Measurements from ENCODE around the gene SIX5. TPM values are rescaled to one million over a fixed set of nuclear protein-coding genes. Genes with fewer than 3 reads are reported as not detected.

Gene SIX5
- total and polyA plus RNA-seq, 12 donors, result 15.5 to 29.3 (median 21.3) TPM

DNA sequence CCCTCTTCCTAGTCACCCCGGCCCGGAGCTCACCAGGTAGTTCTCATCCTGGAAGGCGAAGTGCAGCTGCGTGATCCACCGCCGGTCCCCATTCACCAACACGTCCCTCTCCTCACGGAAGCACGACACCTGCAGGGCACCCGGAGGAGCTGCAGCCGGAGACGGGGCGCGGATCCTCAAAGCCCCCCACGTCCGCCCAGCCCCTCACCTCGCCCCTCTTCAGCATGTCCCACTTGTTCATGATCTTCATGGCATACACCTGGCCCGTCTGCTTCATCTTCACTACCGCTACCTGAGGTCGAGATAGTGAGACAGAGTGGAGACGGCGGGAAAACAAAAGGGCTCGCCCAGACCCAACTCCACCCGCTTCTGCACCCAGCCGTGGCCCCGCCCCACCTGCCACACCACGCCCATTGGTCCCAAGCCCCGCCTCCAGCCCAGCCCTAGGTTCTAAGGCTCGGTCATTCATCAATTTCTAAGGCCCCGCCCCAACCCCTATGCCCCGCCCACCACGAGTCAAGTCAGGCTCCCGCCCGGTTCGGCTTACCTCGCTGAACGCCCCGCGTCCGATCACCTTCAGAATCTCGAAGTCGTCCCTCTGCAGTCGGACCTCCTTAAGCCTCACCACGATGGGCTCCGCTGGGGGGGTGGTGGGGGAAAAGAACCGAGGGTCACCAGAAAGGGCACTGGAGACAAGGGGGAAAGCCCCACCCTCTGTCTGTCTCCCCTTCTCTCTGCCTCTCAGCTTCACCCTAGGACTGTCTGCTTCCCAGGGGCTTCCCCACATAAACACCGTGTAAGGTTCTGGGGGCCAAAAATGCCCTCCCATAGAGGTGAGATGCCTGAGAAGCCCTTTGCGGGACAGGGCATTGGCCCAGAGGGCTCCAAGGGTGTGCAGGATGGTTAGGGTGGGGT lies 10.4 kb upstream of the SIX5 start:
- Histone ChIP-seq H3K27me3 (peaks cover 0 to 90% (median 0%) of the 10 kb centered on the region in 7 donors), H3K9me3 (no peaks in the 10 kb centered on the region), H3K4me3 (peak overlapping the region in 6 of 10 donors; percentile 49 to 87 (median 69)), H3K4me1 (peaks cover 20 to 54% (median 42%) of the 10 kb centered on the region in 9 donors), H3K27ac (peak overlapping the region in 6 of 10 donors; percentile 23 to 96 (median 68)), H3K36me3 (peaks cover 0 to 43% (median 30%) of the 10 kb centered on the region in 9 donors)
- DNase-seq (peak; percentile 76 to 81), ATAC-seq (peak; percentile 26 to 53 (median 36))
- TF ChIP-seq, protein P1, sequence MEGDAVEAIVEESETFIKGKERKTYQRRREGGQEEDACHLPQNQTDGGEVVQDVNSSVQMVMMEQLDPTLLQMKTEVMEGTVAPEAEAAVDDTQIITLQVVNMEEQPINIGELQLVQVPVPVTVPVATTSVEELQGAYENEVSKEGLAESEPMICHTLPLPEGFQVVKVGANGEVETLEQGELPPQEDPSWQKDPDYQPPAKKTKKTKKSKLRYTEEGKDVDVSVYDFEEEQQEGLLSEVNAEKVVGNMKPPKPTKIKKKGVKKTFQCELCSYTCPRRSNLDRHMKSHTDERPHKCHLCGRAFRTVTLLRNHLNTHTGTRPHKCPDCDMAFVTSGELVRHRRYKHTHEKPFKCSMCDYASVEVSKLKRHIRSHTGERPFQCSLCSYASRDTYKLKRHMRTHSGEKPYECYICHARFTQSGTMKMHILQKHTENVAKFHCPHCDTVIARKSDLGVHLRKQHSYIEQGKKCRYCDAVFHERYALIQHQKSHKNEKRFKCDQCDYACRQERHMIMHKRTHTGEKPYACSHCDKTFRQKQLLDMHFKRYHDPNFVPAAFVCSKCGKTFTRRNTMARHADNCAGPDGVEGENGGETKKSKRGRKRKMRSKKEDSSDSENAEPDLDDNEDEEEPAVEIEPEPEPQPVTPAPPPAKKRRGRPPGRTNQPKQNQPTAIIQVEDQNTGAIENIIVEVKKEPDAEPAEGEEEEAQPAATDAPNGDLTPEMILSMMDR (IDR thresholded peaks at IDR 0.05), result peak in 8 of 9 donors; percentile 47 to 62 (median 54)
- 17 to 23% methylated on average over 48 of the region's 48 CpGs for WGBS, 2 donors
- intact Hi-C loops (cut with DNase I), result no loop called here

DNA sequence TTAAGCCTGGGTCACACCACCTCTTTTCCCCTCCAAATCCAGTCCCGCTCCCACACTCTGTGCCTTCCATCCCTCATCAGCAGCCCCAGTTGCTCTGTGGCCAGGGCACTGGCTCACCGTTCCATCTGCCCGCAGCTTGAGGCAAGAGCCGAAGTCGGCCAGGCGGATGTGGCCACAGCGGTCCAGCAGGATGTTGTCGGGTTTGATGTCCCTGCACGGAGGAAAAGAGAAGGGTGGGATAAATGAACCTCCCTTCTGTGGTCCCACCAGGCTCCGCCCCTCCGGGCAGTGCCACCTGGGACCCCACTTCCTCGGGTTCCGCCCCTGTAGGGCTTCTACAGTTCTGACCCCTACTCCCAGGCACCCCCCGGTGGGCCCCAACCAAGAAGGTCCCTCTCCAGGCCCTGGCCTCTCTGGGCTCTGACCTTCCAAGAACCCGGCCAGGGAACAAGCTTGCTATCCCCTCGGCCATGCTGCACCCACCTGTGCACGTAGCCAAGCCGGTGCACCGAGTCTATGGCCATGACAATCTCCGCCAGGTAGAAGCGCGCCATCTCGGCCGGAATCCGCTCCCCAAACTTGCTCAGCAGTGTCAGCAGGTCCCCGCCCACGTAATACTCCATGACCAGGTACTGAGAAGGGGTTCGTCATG lies 9.1 kb upstream of the SIX5 start:
- peaks cover 0 to 54% (median 30%) of the 10 kb centered on the region in 9 donors for H3K36me3 ChIP-seq
- no peak for ATAC-seq
- no peaks in the 10 kb centered on the region for H3K9me3 ChIP-seq
- intact Hi-C loops (cut with DNase I), result no loop called here
- peaks cover 8 to 44% (median 29%) of the 10 kb centered on the region in 9 donors for H3K4me1 ChIP-seq
- TF ChIP-seq, protein P1 (IDR thresholded peaks at IDR 0.05), result no peak
- no peak for DNase-seq
- H3K27me3 ChIP-seq, result peaks cover 0 to 90% (median 0%) of the 10 kb centered on the region in 7 donors
- 95 to 96% methylated on average over 28 of the region's 28 CpGs for WGBS, 2 donors
- H3K27ac ChIP-seq, result no peak overlapping the region
- no peak overlapping the region for H3K4me3 ChIP-seq

DNA sequence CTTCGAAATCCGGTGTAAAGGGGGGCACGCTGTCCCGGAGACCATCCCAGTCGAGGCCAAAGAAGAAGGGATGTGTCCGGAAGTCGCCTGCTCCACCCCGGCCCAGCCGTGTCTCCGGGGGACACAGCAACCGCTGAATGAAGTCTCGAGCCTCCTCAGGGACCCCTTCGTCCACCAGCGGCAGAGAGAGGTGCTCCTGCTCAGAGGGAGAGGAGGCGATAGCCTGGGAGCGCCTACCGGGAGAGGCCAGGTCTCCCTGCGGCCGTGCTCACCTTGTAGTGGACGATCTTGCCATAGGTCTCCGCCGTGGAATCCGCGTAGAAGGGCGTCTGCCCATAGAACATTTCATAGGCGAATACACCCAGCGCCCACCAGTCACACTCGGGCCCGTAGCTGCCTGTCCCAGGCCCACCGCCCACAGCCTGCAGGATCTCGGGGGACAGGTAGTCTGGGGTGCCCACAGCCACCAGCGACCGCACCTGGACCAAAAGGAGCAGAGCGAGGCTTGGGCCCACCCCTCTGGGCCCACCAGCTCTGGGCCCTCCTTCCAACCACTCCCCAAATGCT lies 8.4 kb upstream of the SIX5 start:
- Histone ChIP-seq H3K27ac (no peak overlapping the region), H3K36me3 (peaks cover 0 to 60% (median 30%) of the 10 kb centered on the region in 9 donors), H3K4me3 (no peak overlapping the region), H3K9me3 (no peaks in the 10 kb centered on the region), H3K27me3 (peaks cover 0 to 90% (median 0%) of the 10 kb centered on the region in 7 donors), H3K4me1 (peaks cover 6 to 39% (median 23%) of the 10 kb centered on the region in 9 donors)
- intact Hi-C loops (cut with DNase I), result no loop called here
- ATAC-seq (no peak), DNase-seq (no peak)
- 95 to 96% methylated on average over 34 of the region's 34 CpGs for WGBS, 2 donors
- TF ChIP-seq, protein P1 (IDR thresholded peaks at IDR 0.05), result no peak

DNA sequence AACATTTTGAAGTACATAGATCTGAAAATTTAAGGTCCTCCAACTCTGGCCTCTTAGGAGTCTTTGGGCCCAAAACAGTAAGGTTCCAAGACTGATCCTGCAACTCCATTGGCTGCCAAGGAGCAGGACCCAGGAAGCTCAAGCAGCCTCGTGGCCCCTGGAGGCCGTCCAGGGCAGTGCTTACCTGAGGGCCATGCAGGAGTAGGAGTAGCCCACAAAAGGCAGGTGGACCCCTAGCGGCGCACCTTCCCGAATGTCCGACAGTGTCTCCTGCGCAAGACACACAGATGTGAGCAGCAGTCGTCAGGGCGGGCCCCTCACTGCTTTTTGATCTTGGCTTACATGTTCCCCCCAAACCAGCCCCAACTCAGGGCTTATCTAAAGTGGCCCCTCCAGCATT lies 5.7 kb upstream of the SIX5 start:
- ATAC-seq (no peak), DNase-seq (no peak)
- Histone ChIP-seq H3K27ac (no peak overlapping the region), H3K4me1 (peaks cover 3 to 33% (median 9%) of the 10 kb centered on the region in 9 donors), H3K9me3 (no peaks in the 10 kb centered on the region), H3K4me3 (no peak overlapping the region), H3K36me3 (peaks cover 0 to 76% (median 33%) of the 10 kb centered on the region in 9 donors), H3K27me3 (peaks cover 0 to 84% (median 0%) of the 10 kb centered on the region in 7 donors)
- intact Hi-C loops (cut with DNase I), result no loop called here
- TF ChIP-seq, protein P1 (IDR thresholded peaks at IDR 0.05), result peak in 1 of 9 donors; percentile 7
- 80 to 86% methylated on average over 9 of the region's 9 CpGs for WGBS, 2 donors

Measured in heart right ventricle (tissue), 16 donors.